CD4-positive, alpha-beta T cell (primary cell): Measurements from ENCODE around the gene UBAC2. TPM values are rescaled to one million over a fixed set of nuclear protein-coding genes. Genes with fewer than 3 reads are reported as not detected.

Experiments
- ATAC-seq: fragments of 200-7000 bp; cut with Tn5 transposase; one replicate; pipeline ENCODE4 v1.10.0; 2022; ENCODE audit warnings: mild to moderate bottlenecking; ENCODE audit not compliant: poor library complexity
- CTCF ChIA-PET: fragments of 350-600 bp; sonication (Branson Sonifier 250); formaldehyde crosslinking; loops from one replicate; lab custom pipeline; 2021; ENCODE audit warnings: antibody characterized with exemption, inconsistent platforms; lab: Charles Lee
- POLR2A ChIA-PET: fragments of 350-600 bp; sonication (Branson Sonifier 250); formaldehyde crosslinking; loops from one replicate; lab custom pipeline; 2021; ENCODE audit warnings: antibody characterized with exemption, inconsistent platforms; lab: Charles Lee
- DNase-seq, 14 experiments: peaks; one replicate each; pipeline ENCODE4 v3.0.0-alpha.2; 2013 to 2020; ENCODE audit warnings: mixed read lengths in 2 of 14
- H3K27ac ChIP-seq, 2 donors: one replicate each; pipeline versions ENCODE4 v1.5.1 to v1.7.0; 2013; ENCODE audit warnings: low read length in 2 of 2, low read depth in 1 of 2, mild to moderate bottlenecking in 1 of 2
- H3K27me3 ChIP-seq, 2 experiments: 1 replicate in 1 of 2; 2 replicates in 1 of 2; pipeline versions ENCODE4 v1.6.1 to v1.7.0; 2013; ENCODE audit warnings: low read length in 2 of 2, control low read depth in 1 of 2, mild to moderate bottlenecking in 1 of 2, moderate library complexity in 1 of 2; ENCODE audit not compliant: insufficient read depth in 2 of 2, control insufficient read depth in 1 of 2
- H3K36me3 ChIP-seq: one replicate; pipeline ENCODE4 v1.6.1; 2013; ENCODE audit warnings: low read length, control low read depth; ENCODE audit not compliant: insufficient read depth
- H3K4me1 ChIP-seq: one replicate; pipeline ENCODE4 v1.6.1; 2013; ENCODE audit warnings: low read length, control low read depth; ENCODE audit not compliant: insufficient read depth
- H3K4me3 ChIP-seq: one replicate; pipeline ENCODE4 v1.5.1; 2013; ENCODE audit warnings: mild to moderate bottlenecking, low read length, moderate library complexity
- H3K9me3 ChIP-seq, 2 experiments: 1 replicate in 1 of 2; 2 replicates in 1 of 2; pipeline versions ENCODE4 v1.6.1 to v1.7.0; 2013; ENCODE audit warnings: low read length in 2 of 2, mild to moderate bottlenecking in 2 of 2, control low read depth in 1 of 2, moderate library complexity in 1 of 2; ENCODE audit not compliant: control insufficient read depth in 1 of 2, insufficient read depth in 1 of 2
- H3K27ac Mint-ChIP-seq: one replicate; pipeline ENCODE4 v1.8.0; 2020; ENCODE audit warnings: mixed read lengths
- H3K27me3 Mint-ChIP-seq: one replicate; pipeline ENCODE4 v1.8.0; 2021; ENCODE audit warnings: mixed read lengths
- H3K36me3 Mint-ChIP-seq: one replicate; pipeline ENCODE4 v1.8.0; 2021; ENCODE audit warnings: low read depth, mixed read lengths
- H3K4me1 Mint-ChIP-seq: one replicate; pipeline ENCODE4 v1.8.0; 2021; ENCODE audit warnings: low read depth, mixed read lengths
- H3K4me3 Mint-ChIP-seq: one replicate; pipeline ENCODE4 v1.8.0; 2020; ENCODE audit warnings: mild to moderate bottlenecking, mixed read lengths
- H3K9me3 Mint-ChIP-seq: one replicate; pipeline ENCODE4 v1.8.0; 2020; ENCODE audit warnings: mixed read lengths
- CTCF ChIP-seq: fragments of 200-600 bp; IDR thresholded peaks from one replicate; pipeline ENCODE4 v1.8.0; 2022; ENCODE audit warnings: antibody characterized with exemption, mild to moderate bottlenecking
- intact Hi-C, 2 experiments: fragments of 100-400 bp; cut with DNase I in 1 of 2; cut with micrococcal nuclease in 1 of 2; formaldehyde crosslinking; loops; one replicate each; pipeline versions ENCODE4 v1.15.1 to v1.9.0; 2023 to 2025; cut with DNase I, micrococcal nuclease
- total RNA-seq, 174 experiments: library from RNA in 2 of 174; stranded (reverse) in 2 of 174; gene quantifications; one replicate each; pipeline ENCODE4 v1.2.3 and lab custom pipeline; 2021 to 2026

UBAC2 gene
- total RNA-seq, 2 experiments from 2014 or later: 59.8 to 67.4 TPM

DNA sequence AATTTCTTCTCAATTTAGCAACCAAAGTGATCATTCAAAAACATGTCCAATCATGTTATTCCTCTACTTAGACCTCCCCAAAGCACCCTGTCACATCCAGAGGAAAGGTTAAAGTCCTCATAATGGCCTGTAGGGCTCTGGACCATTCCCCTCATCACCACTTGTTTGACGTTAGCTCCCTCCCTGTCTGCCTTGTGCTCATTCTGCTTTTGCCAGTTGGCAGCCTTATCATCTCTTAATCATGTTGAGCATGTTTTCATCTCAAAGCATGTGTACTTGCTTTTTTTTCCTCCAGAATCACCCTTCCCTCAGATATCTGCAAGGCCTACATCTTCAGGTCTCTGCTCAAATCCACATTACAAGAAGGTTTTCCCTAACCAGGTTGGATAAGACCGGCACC lies 25.9 kb downstream of the UBAC2 start:
- Mint-ChIP-seq H3K4me3 (peak overlapping the region; percentile 26), H3K27me3 (no peaks in the 10 kb centered on the region), H3K4me1 (peaks cover 92% of the 10 kb centered on the region), H3K36me3 (peaks cover 51% of the 10 kb centered on the region), H3K27ac (peak overlapping the region; percentile 53), H3K9me3 (no peaks in the 10 kb centered on the region)
- Histone ChIP-seq H3K27me3 (no peaks in the 10 kb centered on the region), H3K9me3 (no peaks in the 10 kb centered on the region), H3K4me1 (peaks cover 75% of the 10 kb centered on the region), H3K4me3 (no peak overlapping the region), H3K36me3 (peaks cover 12% of the 10 kb centered on the region), H3K27ac (no peak overlapping the region)
- no peak for TF ChIP-seq CTCF
- ChIA-PET POLR2A (interaction anchor here (1.0 kb wide), 1 partner anchor 30 kb away, joined by 3 read pairs; no protein-coding TSS in a partner anchor), CTCF (interaction anchor here (0.7 to 1.8 kb wide), 2 partner anchors 20 to 31 kb away, joined by 4 to 5 read pairs; partner anchors contain the start of gene GPR18)
- intact Hi-C loops: no loop called here
- no peak for ATAC-seq
- no peak for DNase-seq

DNA sequence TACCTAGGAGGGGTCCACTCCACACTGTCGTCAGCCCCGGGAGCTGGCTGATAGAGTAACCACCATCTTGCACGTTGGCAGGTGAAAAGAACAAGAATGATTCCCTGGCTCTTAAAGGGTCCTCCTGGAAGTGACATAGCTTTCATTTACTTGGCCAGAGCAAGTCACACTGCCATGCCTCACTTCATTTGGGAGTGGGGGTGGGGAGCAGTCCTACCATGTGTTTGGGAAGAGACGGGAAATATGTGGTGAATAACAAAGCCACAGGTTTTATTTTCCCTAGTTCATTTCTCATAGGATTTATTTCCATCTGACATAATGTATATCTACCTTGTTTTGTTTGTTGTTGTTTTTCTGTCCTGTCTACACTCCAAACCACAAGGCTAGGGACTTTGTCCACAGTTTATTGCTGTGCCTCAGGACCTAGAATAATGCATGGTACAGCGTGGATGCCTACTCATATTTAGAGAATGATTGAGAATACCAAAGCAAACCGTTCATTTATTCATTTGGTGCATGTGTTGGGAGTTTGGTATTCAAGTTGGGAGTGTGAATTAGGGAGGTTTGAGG lies 26.8 kb downstream of the UBAC2 start:
- peak overlapping the region; percentile 17 for H3K4me3 Mint-ChIP-seq
- H3K9me3 Mint-ChIP-seq: no peaks in the 10 kb centered on the region
- intact Hi-C loops: no loop called here
- Histone ChIP-seq H3K4me3 (no peak overlapping the region), H3K27ac (no peak overlapping the region), H3K9me3 (no peaks in the 10 kb centered on the region), H3K27me3 (no peaks in the 10 kb centered on the region), H3K4me1 (peaks cover 71% of the 10 kb centered on the region), H3K36me3 (peaks cover 5% of the 10 kb centered on the region)
- CTCF ChIA-PET: interaction anchor here (1.1 to 1.8 kb wide), 2 partner anchors 22 to 30 kb away, joined by 5 read pairs; partner anchors contain the start of gene GPR18
- POLR2A ChIA-PET: interaction anchor here (1.0 to 1.6 kb wide), 4 partner anchors 9 to 30 kb away, joined by 3 to 10 read pairs (median 5); partner anchors contain the start of gene UBAC2
- no peak for TF ChIP-seq CTCF
- ATAC-seq (no peak), DNase-seq (no peak)
- H3K4me1 Mint-ChIP-seq: peaks cover 90% of the 10 kb centered on the region
- peaks cover 49% of the 10 kb centered on the region for H3K36me3 Mint-ChIP-seq
- peak overlapping the region; percentile 59 for H3K27ac Mint-ChIP-seq
- no peaks in the 10 kb centered on the region for H3K27me3 Mint-ChIP-seq

DNA sequence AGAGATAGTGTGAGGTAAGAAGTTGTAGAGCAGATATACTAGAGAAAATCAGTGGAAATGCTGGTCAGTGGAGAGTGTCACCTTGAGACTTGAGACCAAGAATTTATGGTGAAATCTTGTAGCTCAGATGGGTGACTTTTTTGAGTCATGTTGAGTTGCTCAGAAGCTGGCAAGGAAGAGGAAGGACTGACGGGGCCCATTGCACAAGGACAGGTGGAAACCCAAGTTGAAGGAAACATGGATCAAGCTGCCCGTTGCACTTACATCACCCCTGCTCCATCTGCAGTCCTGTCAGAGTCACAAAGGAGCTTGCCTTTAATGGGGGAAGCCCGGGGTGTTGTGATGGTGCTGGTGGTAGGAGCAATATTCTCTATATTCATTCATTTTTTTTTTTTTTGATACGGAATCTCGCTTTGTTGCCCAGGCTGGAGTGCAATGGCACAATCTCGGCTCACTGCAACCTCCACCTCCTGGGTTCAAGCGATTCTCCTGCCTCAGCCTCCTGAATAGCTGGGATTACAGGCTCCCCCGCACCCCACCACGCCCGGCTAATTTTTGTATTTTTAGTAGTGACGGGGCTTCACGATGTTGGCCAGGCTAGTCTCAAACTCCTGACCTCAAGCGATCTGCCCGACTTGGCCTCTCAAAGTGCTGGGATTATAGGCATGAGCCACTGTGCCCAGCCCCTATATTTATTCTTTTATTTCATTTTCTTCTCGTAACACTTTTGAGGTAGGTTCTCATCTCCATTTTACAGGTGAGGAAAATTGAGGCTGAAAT lies 27.4 kb downstream of the UBAC2 start:
- intact Hi-C loops: no loop called here
- no peak for ATAC-seq
- H3K9me3 Mint-ChIP-seq: no peaks in the 10 kb centered on the region
- Histone ChIP-seq H3K4me3 (no peak overlapping the region), H3K27me3 (no peaks in the 10 kb centered on the region), H3K36me3 (peaks cover 5% of the 10 kb centered on the region), H3K9me3 (no peaks in the 10 kb centered on the region), H3K4me1 (peaks cover 74% of the 10 kb centered on the region), H3K27ac (peak overlapping the region in 1 of 2 donors; percentile 31)
- no peaks in the 10 kb centered on the region for H3K27me3 Mint-ChIP-seq
- TF ChIP-seq CTCF: no peak
- H3K36me3 Mint-ChIP-seq: peaks cover 43% of the 10 kb centered on the region
- H3K4me1 Mint-ChIP-seq: peaks cover 86% of the 10 kb centered on the region
- ChIA-PET CTCF (interaction anchor here (1.1 to 1.8 kb wide), 2 partner anchors 23 to 30 kb away, joined by 5 read pairs; partner anchors contain the start of gene GPR18), POLR2A (interaction anchor here (0.8 to 1.6 kb wide), 4 partner anchors 9 to 27 kb away, joined by 3 to 10 read pairs (median 5); partner anchors contain the start of gene UBAC2)
- DNase-seq: peak in 2 of 14 experiments; percentile 61 to 73
- H3K27ac Mint-ChIP-seq: peak overlapping the region; percentile 75
- peak overlapping the region; percentile 69 for H3K4me3 Mint-ChIP-seq
